Stimulated activated CD8-positive, alpha-beta memory T cell treated with anti-CD3 and anti-CD28 coated beads, Interleukin-7, amount 100 ng/mL, for 24 hours (primary cell): Measurements from ENCODE around the gene JSRP1.

Source experiments
- DNase-seq: peaks from one replicate; pipeline ENCODE4 v3.0.0-alpha.2; 2020; ENCODE audit warnings: low read depth

JSRP1 gene

DNA sequence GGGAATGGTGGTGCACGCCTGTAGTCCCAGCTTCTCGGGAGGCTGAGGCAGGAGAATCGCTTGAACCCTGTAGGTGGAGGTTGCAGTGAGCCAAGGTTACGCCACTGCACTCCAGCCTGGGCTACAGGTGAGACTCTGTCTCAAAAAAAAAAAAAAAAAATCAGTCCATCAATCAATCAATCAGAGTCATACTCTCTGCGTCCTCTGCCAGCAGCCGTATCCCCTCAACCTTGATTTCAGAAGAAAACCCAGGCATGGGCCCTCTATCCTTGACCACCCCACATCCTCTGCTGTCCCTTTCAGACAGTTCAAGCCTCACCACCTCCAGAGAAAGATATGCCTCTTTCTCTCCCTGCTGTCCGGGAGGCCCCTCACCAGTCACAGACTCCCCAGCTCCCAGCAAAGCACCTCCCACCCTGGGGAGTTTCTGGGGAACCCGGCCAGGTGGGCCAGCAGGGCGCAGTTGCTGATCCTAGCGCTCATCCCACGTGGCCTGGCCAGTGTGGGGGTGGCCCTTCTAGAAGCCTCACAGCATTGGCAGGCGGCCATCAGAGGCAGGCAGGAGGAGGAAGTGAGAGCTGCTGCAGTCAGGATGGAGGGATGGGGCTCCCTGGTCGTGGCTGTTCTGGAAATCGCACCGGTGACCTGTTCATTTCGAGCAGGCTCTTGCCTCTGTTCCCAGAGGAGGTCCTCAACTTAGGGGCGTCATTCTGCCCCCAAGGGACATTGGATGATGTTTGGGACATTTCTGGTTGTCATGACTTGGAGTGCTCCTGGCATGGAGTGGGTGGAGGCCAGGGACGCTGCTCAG is 10.2 kb upstream of the JSRP1 start:
- no peak for DNase-seq

- DNase-seq = no peak
Measured at GRCh38 chr19:2261438-2262172, 5.4 kb upstream of the JSRP1 start.

- no peak for DNase-seq
Measured at GRCh38 chr19:2260341-2260805, 4.2 kb upstream of the JSRP1 start.

GRCh38 chr19:2259336-2259735 is 3.1 kb upstream of the JSRP1 start:
- no peak for DNase-seq

- DNase-seq = no peak
Measured at GRCh38 chr19:2255112-2255845, 938 bp downstream of the JSRP1 start.

DNA sequence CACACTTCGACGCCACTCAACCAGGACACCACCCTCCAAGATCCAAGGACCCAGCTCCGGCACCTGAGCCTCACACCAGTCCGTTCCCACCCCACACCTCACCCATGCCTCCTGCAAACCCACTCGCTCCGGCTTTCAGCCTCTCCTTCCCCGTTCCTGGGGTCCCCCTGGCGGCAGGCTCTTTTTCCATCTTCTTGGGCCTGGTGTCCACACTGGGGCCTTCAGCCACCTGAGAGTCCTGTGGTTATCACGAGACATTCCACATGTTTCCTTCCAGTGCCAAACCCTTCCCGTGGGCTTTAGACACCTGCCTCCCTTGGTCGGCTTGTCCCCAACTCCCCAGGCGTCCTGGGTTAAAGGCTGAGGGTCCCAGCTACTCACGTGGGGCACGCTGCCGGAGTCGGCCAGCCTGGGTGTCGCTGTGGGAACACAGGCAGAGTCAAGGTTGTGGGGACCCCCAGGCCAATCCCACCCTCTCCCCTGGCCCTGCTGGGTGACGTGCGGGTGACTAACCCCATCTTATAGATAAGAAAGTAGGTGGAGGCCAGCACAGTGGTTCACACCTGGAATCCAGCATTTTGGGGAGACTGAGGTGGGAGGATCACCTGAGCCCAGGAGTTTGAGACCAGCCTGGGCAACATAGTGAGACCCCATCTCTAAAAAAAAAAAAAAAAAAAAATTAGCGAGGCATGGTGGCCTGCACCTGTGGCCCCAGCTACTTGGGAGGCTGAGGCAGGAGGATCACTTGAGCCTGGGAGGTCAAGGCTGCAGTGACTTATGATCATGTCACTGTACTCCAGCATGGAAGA is 1.9 kb downstream of the JSRP1 start:
- no peak for DNase-seq

DNA sequence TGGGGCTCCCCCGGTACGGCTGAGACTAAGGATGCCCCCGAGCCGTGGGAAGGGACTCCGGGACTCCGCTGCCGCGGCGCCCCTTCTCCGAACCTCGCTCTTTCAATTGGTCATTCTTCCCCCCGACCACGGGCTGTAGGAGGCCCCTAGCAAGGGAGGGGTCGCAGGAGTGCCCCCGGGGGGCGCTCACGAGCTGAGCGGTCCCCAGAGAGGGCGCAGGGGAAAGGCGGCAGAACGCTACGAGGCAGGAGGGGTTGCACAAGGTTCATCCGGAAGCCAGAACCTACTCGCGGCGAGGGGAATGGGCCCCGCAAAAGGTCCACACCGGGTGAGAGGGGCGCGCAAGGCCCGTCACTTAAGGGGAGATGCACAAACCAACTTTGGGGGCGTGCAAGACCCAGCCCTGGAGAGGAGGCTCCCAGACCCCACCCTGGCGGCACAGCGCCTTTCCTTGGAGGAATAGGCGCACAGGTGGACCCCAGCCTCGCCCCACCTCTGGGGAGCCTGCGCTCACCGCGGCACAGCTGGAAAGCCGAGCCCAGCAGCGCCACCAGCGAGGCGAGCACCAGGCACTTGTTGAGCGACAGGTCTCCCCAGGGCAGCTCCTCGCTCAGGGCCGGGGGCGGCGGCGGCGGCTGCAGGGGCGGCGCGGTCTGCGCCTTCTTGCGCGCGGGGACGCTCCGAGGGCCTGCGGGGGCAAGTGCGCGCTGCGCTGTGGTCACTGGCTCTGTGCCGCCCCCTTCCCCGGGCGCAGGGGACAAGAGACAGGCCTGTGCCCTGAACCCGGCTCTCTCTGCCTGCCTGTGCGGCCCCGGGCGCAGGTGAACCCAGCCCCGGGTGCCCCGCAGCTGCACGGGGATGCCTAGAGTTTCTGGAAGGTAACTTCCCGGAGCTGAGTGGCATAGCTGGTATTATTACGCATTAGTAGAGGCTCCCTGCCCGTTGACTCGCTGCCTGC is 2.8 kb downstream of the JSRP1 start:
- DNase-seq = no peak

GRCh38 chr19:2252797-2253105 is 3.5 kb downstream of the JSRP1 start:
- DNase-seq = no peak

DNA sequence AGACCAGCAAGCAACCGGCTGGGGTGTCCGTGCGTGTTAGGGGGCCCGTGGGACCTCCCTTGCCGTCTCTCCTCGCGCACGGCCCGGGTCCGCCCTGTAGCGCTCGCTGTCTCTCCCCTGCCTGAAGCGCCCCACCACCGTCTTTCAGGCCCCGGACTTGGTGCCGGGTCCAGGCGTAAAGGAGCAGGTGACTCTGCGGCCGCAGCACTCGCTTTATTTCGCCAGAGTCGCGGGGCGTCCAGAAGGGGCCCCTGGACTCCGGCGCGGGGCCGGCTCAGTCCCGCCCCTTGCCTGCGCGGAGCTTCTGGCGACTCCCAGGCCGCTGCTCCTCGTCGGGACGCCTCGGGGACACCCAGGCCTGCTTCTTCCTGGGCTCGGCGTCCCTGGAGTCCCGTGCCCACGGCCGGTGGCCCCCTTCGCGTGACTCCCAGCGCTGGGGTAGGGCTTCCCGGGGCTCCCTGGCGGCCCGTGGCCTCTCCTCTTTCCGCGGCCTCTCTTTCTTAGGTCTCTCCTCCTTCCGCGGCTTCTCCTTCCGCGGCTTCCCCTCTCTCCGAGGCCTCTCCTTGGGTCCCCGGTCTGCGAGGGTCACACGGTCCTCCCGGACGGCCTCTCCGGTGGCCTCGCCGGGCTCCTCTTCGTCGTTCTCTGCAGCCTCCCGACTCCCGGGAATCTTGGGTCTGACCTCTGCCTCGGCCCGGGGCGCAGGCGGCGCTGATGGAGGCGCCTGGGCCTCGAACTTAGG is 4.0 kb downstream of the JSRP1 start:
- no peak for DNase-seq

DNA sequence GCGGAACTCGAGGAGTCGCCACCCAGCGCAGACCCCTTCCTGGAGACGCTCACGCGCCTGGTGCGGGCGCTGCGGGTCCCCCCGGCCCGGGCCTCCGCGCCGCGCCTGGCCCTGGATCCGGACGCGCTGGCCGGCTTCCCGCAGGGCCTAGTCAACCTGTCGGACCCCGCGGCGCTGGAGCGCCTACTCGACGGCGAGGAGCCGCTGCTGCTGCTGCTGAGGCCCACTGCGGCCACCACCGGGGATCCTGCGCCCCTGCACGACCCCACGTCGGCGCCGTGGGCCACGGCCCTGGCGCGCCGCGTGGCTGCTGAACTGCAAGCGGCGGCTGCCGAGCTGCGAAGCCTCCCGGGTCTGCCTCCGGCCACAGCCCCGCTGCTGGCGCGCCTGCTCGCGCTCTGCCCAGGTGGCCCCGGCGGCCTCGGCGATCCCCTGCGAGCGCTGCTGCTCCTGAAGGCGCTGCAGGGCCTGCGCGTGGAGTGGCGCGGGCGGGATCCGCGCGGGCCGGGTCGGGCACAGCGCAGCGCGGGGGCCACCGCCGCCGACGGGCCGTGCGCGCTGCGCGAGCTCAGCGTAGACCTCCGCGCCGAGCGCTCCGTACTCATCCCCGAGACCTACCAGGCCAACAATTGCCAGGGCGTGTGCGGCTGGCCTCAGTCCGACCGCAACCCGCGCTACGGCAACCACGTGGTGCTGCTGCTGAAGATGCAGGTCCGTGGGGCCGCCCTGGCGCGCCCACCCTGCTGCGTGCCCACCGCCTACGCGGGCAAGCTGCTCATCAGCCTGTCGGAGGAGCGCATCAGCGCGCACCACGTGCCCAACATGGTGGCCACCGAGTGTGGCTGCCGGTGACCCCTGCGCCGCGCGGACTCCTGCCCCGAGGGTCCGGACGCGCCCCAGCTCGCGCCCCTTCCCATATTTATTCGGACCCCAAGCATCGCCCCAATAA is 4.8 kb downstream of the JSRP1 start:
- DNase-seq = no peak

DNA sequence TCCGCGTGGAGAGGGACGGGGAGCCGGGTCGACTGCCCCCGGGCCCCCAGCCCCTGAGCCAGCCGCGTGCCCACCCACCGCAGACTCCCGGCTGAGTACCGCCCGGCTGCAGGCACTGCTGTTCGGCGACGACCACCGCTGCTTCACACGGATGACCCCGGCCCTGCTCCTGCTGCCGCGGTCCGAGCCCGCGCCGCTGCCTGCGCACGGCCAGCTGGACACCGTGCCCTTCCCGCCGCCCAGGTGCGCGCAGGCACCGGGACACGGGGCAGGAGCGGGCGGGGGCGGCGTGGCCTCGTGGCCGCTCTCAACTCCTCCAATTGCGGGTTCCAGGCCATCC is 5.5 kb downstream of the JSRP1 start:
- DNase-seq = no peak

DNA sequence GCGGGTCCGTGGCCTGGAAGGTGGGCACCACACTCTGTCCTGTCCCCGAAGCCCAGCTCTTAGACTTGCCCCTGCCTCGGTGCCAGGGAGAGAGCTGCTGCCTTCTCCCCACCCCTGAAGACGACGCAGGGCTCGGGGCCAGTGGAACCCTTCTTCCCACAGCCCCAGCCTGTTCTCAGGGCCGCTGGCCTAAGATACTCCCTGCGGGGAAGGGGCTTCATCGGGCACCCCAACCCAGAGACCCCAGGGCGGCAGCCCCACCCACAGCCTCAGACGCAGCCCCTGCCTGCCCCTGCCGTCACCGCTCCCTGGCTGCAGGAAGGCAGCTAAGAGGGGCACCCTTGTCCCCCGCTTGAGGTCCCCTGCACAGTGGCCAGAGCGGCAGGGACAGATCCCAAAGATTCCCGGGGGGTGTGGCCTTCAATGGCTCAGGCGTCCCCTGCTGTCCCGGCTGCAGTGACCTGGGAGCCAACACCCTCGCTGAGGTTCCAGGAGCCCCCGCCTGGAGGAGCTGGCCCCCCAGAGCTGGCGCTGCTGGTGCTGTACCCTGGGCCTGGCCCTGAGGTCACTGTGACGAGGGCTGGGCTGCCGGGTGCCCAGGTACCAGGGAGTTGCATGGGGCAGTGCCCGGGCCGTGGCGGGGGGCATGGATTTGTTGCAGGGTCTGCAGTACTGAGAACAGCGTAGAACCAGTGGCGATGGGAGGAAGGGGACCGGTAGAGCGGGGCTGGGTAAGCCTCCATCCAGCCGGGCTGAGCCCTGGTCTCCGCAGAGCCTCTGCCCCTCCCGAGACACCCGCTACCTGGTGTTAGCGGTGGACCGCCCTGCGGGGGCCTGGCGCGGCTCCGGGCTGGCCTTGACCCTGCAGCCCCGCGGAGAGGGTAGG is 6.1 kb downstream of the JSRP1 start:
- DNase-seq = no peak

GRCh38 chr19:2249010-2249866 is 7.0 kb downstream of the JSRP1 start, which contains the start of gene AMH:
Gene AMH, plus strand, starts transcription at chr19:2249323. Its CDS starts 10 bp downstream, at chr19:2249333.
- DNase-seq = no peak

GRCh38 chr19:2248136-2249009 is 7.8 kb downstream of the JSRP1 start:
- DNase-seq = no peak

GRCh38 chr19:2247433-2248101 is 8.7 kb downstream of the JSRP1 start:
- DNase-seq = no peak
